Stimulated activated memory B cell treated with anti-CD40 and anti-IgM and Interleukin-4, amounts not matched to agents 10 μg/mL and 1 μg/mL and 100 μg/mL, for 72 hours (primary cell): ENCODE results near the gene UCHL3.
A peak's percentile ranks its signal among the peaks of the same experiment; 100 is the strongest.
"Not testable (repeated sequence)": the region's sequence is repeated elsewhere in the genome, so short reads cannot be mapped to it uniquely, and the experiment has no call there.

Experiments used
- ATAC-seq: fragments of 150-1000 bp; cut with Tn5 transposase; 2 replicates; pipeline ENCODE4 v1.10.0; 2021
- H3K27ac Mint-ChIP-seq: one replicate; pipeline ENCODE4 v1.8.0; 2022; ENCODE audit warnings: mild to moderate bottlenecking, mixed read lengths
- H3K27me3 Mint-ChIP-seq: one replicate; pipeline ENCODE4 v1.8.0; 2022; ENCODE audit warnings: mixed read lengths
- H3K36me3 Mint-ChIP-seq: one replicate; pipeline ENCODE4 v1.8.0; 2022; ENCODE audit warnings: mixed read lengths
- H3K4me1 Mint-ChIP-seq: one replicate; pipeline ENCODE4 v1.8.0; 2022; ENCODE audit warnings: mixed read lengths
- H3K4me3 Mint-ChIP-seq: one replicate; pipeline ENCODE4 v1.8.0; 2022; ENCODE audit warnings: mild to moderate bottlenecking, moderate library complexity, mixed read lengths
- H3K9me3 Mint-ChIP-seq: one replicate; pipeline ENCODE4 v1.8.0; 2022; ENCODE audit warnings: mixed read lengths

The UCHL3 gene

GRCh38 chr13:75537401-75538365 is 11.9 kb upstream of the UCHL3 start, which contains the start of gene COMMD6:
COMMD6 (minus strand) TSS chr13:75537841; CDS start chr13:75537805, 36 bp downstream.
- H3K36me3 Mint-ChIP-seq: peaks cover 12% of the 10 kb centered on the region
- H3K4me3 Mint-ChIP-seq: peak within 1 kb of the TSS; percentile 99
- no peaks in the 10 kb centered on the region for H3K27me3 Mint-ChIP-seq
- H3K9me3 Mint-ChIP-seq: no peaks in the 10 kb centered on the region
- peak; percentile 94 for ATAC-seq
- peak within 1 kb of the TSS; percentile 95 for H3K27ac Mint-ChIP-seq
- peaks cover 41% of the 10 kb centered on the region for H3K4me1 Mint-ChIP-seq

GRCh38 chr13:75541287-75541686 is 8.3 kb upstream of the UCHL3 start:
- no peak overlapping the region for H3K27ac Mint-ChIP-seq
- peaks cover 26% of the 10 kb centered on the region for H3K4me1 Mint-ChIP-seq
- H3K4me3 Mint-ChIP-seq: no peak overlapping the region
- no peaks in the 10 kb centered on the region for H3K9me3 Mint-ChIP-seq
- H3K36me3 Mint-ChIP-seq: no peaks in the 10 kb centered on the region
- ATAC-seq: no peak
- no peaks in the 10 kb centered on the region for H3K27me3 Mint-ChIP-seq

- H3K9me3 Mint-ChIP-seq: no peaks in the 10 kb centered on the region
- H3K4me1 Mint-ChIP-seq: peaks cover 20% of the 10 kb centered on the region
- H3K27ac Mint-ChIP-seq: no peak overlapping the region
- ATAC-seq: no peak
- H3K27me3 Mint-ChIP-seq: no peaks in the 10 kb centered on the region
- H3K36me3 Mint-ChIP-seq: no peaks in the 10 kb centered on the region
- H3K4me3 Mint-ChIP-seq: no peak overlapping the region
Observed at GRCh38 chr13:75541961-75542360, 7.6 kb upstream of the UCHL3 start.

GRCh38 chr13:75544681-75545330 is 4.8 kb upstream of the UCHL3 start:
- Mint-ChIP-seq H3K27ac (no peak overlapping the region), H3K36me3 (no peaks in the 10 kb centered on the region), H3K27me3 (no peaks in the 10 kb centered on the region), H3K9me3 (no peaks in the 10 kb centered on the region), H3K4me3 (no peak overlapping the region), H3K4me1 (peaks cover 6% of the 10 kb centered on the region)
- no peak for ATAC-seq

GRCh38 chr13:75545386-75545785 is 4.2 kb upstream of the UCHL3 start:
- not testable (repeated sequence) for H3K27ac Mint-ChIP-seq, H3K36me3 Mint-ChIP-seq, H3K27me3 Mint-ChIP-seq, ATAC-seq, H3K4me3 Mint-ChIP-seq, H3K9me3 Mint-ChIP-seq
- H3K4me1 Mint-ChIP-seq: peaks cover 11% of the 10 kb centered on the region

GRCh38 chr13:75547917-75548316 is 1.7 kb upstream of the UCHL3 start:
- no peaks in the 10 kb centered on the region for H3K9me3 Mint-ChIP-seq
- no peak overlapping the region for H3K27ac Mint-ChIP-seq
- H3K4me1 Mint-ChIP-seq: peaks cover 31% of the 10 kb centered on the region
- H3K4me3 Mint-ChIP-seq: no peak overlapping the region
- no peak for ATAC-seq
- H3K36me3 Mint-ChIP-seq: no peaks in the 10 kb centered on the region
- H3K27me3 Mint-ChIP-seq: no peaks in the 10 kb centered on the region

GRCh38 chr13:75550159-75550567 is 572 bp downstream of the UCHL3 start:
- no peak for ATAC-seq
- Mint-ChIP-seq H3K27me3 (no peaks in the 10 kb centered on the region), H3K9me3 (no peaks in the 10 kb centered on the region), H3K36me3 (peaks cover 22% of the 10 kb centered on the region), H3K4me3 (peak overlapping the region; percentile 93), H3K27ac (peak overlapping the region; percentile 93), H3K4me1 (peaks cover 53% of the 10 kb centered on the region)

GRCh38 chr13:75554464-75554863 is 4.9 kb downstream of the UCHL3 start:
- Mint-ChIP-seq H3K4me3 (no peak overlapping the region), H3K27ac (no peak overlapping the region), H3K4me1 (peaks cover 60% of the 10 kb centered on the region), H3K9me3 (no peaks in the 10 kb centered on the region), H3K27me3 (no peaks in the 10 kb centered on the region), H3K36me3 (peaks cover 38% of the 10 kb centered on the region)
- no peak for ATAC-seq

- no peaks in the 10 kb centered on the region for H3K27me3 Mint-ChIP-seq
- H3K36me3 Mint-ChIP-seq: peaks cover 38% of the 10 kb centered on the region
- peaks cover 59% of the 10 kb centered on the region for H3K4me1 Mint-ChIP-seq
- H3K9me3 Mint-ChIP-seq: no peaks in the 10 kb centered on the region
- ATAC-seq: no peak
- H3K27ac Mint-ChIP-seq: no peak overlapping the region
- H3K4me3 Mint-ChIP-seq: no peak overlapping the region
Observed at GRCh38 chr13:75554981-75555380, 5.4 kb downstream of the UCHL3 start.

- ATAC-seq: no peak
- Mint-ChIP-seq H3K27me3 (no peaks in the 10 kb centered on the region), H3K9me3 (no peaks in the 10 kb centered on the region), H3K36me3 (peaks cover 46% of the 10 kb centered on the region), H3K4me1 (peaks cover 56% of the 10 kb centered on the region), H3K4me3 (no peak overlapping the region), H3K27ac (no peak overlapping the region)
Observed at GRCh38 chr13:75555836-75556235, 6.2 kb downstream of the UCHL3 start.

- H3K4me1 Mint-ChIP-seq: peaks cover 44% of the 10 kb centered on the region
- ATAC-seq: no peak
- no peaks in the 10 kb centered on the region for H3K27me3 Mint-ChIP-seq
- H3K9me3 Mint-ChIP-seq: no peaks in the 10 kb centered on the region
- peaks cover 48% of the 10 kb centered on the region for H3K36me3 Mint-ChIP-seq
- no peak overlapping the region for H3K27ac Mint-ChIP-seq
- no peak overlapping the region for H3K4me3 Mint-ChIP-seq
Observed at GRCh38 chr13:75556961-75557360, 7.4 kb downstream of the UCHL3 start.

- Mint-ChIP-seq H3K4me3 (no peak overlapping the region), H3K4me1 (peaks cover 36% of the 10 kb centered on the region), H3K36me3 (peaks cover 44% of the 10 kb centered on the region), H3K27ac (no peak overlapping the region), H3K27me3 (no peaks in the 10 kb centered on the region), H3K9me3 (no peaks in the 10 kb centered on the region)
- no peak for ATAC-seq
Observed at GRCh38 chr13:75558145-75558840, 8.7 kb downstream of the UCHL3 start.

- no peak for ATAC-seq
- no peak overlapping the region for H3K4me3 Mint-ChIP-seq
- H3K36me3 Mint-ChIP-seq: peaks cover 47% of the 10 kb centered on the region
- H3K9me3 Mint-ChIP-seq: no peaks in the 10 kb centered on the region
- no peaks in the 10 kb centered on the region for H3K27me3 Mint-ChIP-seq
- H3K27ac Mint-ChIP-seq: no peak overlapping the region
- peaks cover 6% of the 10 kb centered on the region for H3K4me1 Mint-ChIP-seq
Observed at GRCh38 chr13:75566658-75567057, 17.1 kb downstream of the UCHL3 start.

GRCh38 chr13:75569576-75569975 is 20.0 kb downstream of the UCHL3 start:
- Mint-ChIP-seq H3K27ac (no peak overlapping the region), H3K36me3 (peaks cover 66% of the 10 kb centered on the region), H3K27me3 (no peaks in the 10 kb centered on the region), H3K4me3 (no peak overlapping the region), H3K4me1 (peaks cover 7% of the 10 kb centered on the region), H3K9me3 (no peaks in the 10 kb centered on the region)
- ATAC-seq: no peak

GRCh38 chr13:75579529-75579928 is 29.9 kb downstream of the UCHL3 start:
- peaks cover 2% of the 10 kb centered on the region for H3K9me3 Mint-ChIP-seq
- peaks cover 6% of the 10 kb centered on the region for H3K4me1 Mint-ChIP-seq
- no peak overlapping the region for H3K4me3 Mint-ChIP-seq
- H3K27ac Mint-ChIP-seq: no peak overlapping the region
- no peak for ATAC-seq
- H3K27me3 Mint-ChIP-seq: no peaks in the 10 kb centered on the region
- H3K36me3 Mint-ChIP-seq: peaks cover 48% of the 10 kb centered on the region
